GM21529 (cell line): Measurements from ENCODE around the gene RIC8A.

Experiments
- ATAC-seq: cut with Tn5 transposase; IDR thresholded peaks from one replicate; pipeline ENCODE4 v1.9.1; 2021; ENCODE audit not compliant: unreplicated experiment

The RIC8A gene

DNA sequence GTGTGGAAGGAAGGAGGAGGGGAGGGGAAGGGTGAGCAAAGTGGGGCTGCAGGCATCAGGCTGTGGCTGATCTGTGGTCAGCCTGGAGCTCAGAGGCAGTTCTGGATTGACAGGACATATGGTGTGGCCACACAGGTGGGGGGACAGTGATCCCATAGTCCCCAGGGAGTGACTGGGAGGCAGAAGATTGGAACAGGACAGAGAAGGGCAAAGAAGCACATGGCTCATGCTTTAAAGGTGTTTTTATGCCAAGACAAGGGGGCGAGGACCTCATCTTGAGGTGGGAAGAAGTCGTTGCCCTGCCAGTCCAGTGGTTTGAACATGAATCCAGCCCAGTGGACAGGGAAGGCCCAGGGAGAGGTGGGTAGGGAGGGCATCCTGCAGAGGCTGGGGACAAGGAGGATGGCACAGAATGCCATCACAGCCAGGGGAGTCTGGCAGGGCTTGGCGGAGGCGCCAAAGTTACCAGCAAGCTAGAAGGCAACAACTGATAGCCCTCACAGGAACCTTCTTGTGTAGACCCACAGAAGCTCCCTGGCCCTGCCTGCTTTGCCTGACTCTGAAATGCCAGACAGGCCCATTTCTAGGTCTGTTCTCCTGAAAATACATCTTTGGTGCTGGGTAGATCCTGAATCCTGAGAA, 3.4 kb upstream of the RIC8A start:
- no peak for ATAC-seq

GRCh38 chr11:204587-205109, 2.9 kb upstream of the RIC8A start:
- no peak for ATAC-seq

- no peak for ATAC-seq
Observed at GRCh38 chr11:205221-206001, 2.1 kb upstream of the RIC8A start.

GRCh38 chr11:206002-206384, 1.5 kb upstream of the RIC8A start:
- no peak for ATAC-seq

- ATAC-seq, result peak; percentile 8
Observed at GRCh38 chr11:206526-207207, 841 bp upstream of the RIC8A start.

DNA sequence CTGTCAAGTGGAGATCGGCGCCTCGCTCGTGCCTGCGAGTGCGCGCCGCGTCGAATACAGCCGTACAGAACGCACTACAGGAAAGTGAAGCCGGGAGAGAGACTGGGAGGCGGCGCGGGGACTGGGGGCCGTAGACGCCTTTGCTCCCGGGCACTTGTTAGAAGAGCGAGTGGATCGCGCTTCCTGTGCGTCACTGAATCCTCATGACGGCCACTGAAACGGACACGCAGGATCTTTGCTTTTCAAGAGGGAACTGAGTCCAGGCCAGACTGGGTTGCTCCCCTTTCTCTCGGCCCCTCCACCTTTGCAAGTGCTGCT, 314 bp downstream of the RIC8A start:
- ATAC-seq, result no peak

DNA sequence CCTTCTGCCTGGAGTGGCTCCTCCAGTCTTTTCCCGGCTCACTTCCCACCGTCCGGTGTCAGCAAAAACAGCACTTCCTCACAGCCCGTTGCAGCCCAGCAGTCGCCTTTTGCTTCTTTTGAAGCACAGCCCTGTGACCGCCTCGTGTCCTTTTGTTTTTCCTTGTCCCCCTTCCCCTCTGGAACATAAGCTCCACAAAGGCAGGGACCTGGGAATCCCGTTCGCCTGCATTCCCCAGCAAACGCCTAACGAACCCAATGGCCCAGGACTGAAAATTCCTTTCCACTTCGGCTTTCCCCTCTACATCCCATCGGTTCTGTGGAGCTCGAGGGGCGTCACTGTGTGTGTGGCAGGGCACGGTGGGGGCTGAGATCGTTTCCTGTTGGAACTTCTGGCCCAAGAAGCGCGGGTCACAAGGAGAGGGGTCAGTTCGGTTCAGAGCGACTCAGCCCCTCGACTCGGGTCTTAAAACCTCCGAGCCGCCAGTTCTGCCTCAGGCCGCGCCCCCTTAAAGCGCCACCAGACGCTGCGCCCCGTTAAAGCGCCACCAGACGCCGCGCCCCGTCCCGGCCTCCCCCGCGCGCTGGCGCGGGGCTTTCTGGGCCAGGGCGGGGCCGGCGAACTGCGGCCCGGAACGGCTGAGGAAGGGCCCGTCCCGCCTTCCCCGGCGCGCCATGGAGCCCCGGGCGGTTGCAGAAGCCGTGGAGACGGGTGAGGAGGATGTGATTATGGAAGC, 841 bp downstream of the RIC8A start:
- ATAC-seq, result peak; percentile 50

DNA sequence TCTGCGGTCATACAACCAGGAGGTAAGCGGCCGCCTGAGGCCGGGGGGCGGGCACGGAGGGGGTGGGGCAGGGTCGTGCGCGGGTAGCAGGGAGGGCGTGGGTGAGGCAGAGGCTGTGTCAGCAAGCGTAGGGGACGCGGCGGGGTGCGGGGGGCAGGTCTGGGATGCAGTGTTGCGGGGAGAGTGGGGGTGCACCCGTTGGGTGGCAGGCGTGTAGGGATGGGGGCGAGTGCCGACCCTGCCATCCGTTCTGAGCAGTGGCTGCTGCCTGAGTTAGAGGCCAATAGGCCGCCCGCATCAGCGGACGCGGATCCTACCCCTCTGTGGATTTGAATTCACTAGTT, 1.4 kb downstream of the RIC8A start:
- ATAC-seq, result peak; percentile 2

DNA sequence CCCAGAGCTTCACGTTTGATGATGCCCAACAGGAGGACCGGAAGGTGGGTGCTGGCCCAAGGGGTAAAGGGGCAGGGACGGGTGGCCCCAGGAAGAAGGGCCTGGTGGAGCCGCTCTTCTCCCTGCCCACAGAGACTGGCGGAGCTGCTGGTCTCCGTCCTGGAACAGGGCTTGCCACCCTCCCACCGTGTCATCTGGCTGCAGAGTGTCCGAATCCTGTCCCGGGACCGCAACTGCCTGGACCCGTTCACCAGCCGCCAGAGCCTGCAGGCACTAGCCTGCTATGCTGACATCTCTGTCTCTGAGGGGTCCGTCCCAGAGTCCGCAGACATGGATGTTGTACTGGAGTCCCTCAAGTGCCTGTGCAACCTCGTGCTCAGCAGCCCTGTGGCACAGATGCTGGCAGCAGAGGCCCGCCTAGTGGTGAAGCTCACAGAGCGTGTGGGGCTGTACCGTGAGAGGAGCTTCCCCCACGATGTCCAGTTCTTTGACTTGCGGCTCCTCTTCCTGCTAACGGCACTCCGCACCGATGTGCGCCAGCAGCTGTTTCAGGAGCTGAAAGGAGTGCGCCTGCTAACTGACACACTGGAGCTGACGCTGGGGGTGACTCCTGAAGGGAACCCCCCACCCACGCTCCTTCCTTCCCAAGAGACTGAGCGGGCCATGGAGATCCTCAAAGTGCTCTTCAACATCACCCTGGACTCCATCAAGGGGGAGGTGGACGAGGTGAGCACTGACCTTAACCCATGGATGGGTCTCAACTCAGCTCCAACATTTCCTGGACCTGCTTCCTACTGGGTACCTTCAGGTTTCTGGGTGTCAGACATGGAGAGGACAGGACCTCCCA, 2.0 kb downstream of the RIC8A start:
- ATAC-seq, result no peak

DNA sequence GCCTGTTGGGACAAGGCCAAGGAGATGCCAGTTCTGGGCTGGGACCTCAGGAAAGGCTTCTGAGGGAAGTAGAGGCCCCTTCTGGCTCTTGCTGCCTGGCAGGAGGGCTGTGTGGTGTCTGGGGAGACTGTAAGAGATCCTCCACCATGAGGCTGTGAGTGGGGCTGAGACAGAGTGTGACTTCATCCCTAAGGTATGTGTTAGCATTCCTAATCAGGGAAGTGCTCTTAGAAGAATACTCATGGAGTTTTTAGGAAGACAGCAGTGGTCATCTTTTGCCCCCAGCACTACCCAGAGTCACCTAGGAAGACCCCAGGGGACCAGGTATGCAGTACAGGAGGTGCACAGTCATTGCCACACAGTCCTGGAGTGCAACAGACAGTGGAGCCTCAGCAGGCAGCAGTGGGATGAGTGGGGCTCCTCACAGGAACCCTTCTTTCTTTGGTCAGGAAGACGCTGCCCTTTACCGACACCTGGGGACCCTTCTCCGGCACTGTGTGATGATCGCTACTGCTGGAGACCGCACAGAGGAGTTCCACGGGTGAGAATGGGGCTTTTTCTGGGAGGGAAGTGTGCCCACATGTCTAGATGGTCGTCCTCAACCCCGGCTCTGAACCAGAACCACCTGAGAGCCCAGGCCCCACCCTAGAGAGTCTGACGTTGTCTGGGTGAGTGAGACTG, 2.8 kb downstream of the RIC8A start:
- ATAC-seq, result no peak

GRCh38 chr11:210803-211180, 3.3 kb downstream of the RIC8A start:
- no peak for ATAC-seq

- ATAC-seq, result no peak
Observed at GRCh38 chr11:211295-211694, 3.8 kb downstream of the RIC8A start.

GRCh38 chr11:211741-212140, 4.2 kb downstream of the RIC8A start:
- no peak for ATAC-seq

DNA sequence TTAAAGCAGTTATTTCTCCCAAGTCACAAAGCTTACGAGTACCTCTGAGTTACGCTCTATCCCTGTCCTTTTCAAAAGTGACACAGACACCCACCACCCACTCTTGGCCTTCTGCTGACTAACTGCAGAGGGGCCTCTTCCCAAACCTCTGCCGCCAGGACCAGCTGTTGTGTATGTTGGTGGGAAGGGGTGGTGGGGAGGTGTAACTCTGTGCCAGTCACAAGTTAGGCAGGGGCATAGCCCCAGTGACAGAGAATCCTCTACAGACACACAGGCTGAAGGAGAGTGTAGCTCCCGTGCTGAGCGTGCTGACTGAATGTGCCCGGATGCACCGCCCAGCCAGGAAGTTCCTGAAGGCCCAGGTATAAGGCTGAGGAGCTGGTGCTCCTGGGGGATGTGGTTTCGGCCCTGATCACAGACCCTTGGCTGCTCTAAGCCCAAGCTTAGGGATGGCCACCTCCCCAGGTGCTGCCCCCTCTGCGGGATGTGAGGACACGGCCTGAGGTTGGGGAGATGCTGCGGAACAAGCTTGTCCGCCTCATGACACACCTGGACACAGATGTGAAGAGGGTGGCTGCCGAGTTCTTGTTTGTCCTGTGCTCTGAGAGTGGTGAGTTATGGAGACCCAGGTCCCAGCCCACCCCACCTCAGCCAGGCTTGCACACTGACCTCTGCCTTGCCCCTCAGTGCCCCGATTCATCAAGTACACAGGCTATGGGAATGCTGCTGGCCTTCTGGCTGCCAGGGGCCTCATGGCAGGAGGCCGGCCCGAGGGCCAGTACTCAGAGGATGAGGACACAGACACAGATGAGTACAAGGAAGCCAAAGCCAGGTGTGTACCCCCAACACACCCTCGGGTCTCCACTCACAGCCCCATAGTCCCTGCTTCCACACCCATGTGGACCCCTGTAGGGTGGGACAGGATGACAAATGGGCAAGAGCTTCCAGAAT, 4.9 kb downstream of the RIC8A start:
- ATAC-seq, result no peak

DNA sequence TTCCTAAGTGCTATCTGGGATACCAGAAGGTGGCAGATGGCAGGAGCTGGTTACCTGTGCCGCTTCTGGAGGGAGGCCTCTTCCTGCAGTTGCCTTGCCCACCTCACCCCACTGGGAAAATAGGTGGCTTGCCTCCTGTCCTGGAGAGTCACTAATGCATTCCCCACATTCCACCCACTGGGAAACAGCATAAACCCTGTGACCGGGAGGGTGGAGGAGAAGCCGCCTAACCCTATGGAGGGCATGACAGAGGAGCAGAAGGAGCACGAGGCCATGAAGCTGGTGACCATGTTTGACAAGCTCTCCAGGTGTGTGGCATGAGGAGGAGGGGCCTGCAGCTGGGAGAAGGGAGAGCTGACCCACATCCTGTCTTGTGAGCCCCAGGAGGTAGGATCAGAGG, 5.6 kb downstream of the RIC8A start:
- no peak for ATAC-seq

- no peak for ATAC-seq
Observed at GRCh38 chr11:214083-214482, 6.6 kb downstream of the RIC8A start.

GRCh38 chr11:215581-216037, 8.1 kb downstream of the RIC8A start:
- no peak for ATAC-seq

GRCh38 chr11:216081-216974, 8.8 kb downstream of the RIC8A start:
- ATAC-seq, result no peak
